GM12801 (cell line): Measurements from ENCODE around the gene ARFGAP3.

Source experiments
- TF ChIP-seq, protein P1 (sequence below): IDR thresholded peaks from one replicate; pipeline ENCODE4 v1.5.1; 2011; ENCODE audit warnings: control low read depth; ENCODE audit not compliant: insufficient read length; ENCODE audit errors: extremely low read depth

The ARFGAP3 gene

DNA sequence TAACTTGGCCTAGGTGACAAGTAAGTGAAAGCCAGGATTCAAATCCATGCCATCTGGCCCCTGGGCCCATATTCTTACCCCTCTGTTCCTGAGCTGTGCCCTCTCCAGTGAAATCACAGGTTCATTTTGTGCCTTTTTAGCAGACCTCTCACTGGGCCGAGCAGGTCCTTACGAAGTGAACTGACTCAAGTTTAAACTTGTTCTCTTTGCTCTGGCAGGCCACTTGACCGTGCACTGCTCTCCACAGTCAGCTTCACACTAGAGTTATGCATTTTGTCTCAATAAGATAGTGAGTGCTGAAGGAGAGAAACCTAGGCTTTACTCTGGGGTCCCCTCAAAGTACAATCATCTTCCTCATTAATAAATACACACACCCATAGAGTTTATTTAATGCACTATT, 40.7 kb downstream of the ARFGAP3 start:
- TF ChIP-seq, protein P1, sequence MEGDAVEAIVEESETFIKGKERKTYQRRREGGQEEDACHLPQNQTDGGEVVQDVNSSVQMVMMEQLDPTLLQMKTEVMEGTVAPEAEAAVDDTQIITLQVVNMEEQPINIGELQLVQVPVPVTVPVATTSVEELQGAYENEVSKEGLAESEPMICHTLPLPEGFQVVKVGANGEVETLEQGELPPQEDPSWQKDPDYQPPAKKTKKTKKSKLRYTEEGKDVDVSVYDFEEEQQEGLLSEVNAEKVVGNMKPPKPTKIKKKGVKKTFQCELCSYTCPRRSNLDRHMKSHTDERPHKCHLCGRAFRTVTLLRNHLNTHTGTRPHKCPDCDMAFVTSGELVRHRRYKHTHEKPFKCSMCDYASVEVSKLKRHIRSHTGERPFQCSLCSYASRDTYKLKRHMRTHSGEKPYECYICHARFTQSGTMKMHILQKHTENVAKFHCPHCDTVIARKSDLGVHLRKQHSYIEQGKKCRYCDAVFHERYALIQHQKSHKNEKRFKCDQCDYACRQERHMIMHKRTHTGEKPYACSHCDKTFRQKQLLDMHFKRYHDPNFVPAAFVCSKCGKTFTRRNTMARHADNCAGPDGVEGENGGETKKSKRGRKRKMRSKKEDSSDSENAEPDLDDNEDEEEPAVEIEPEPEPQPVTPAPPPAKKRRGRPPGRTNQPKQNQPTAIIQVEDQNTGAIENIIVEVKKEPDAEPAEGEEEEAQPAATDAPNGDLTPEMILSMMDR: no peak

DNA sequence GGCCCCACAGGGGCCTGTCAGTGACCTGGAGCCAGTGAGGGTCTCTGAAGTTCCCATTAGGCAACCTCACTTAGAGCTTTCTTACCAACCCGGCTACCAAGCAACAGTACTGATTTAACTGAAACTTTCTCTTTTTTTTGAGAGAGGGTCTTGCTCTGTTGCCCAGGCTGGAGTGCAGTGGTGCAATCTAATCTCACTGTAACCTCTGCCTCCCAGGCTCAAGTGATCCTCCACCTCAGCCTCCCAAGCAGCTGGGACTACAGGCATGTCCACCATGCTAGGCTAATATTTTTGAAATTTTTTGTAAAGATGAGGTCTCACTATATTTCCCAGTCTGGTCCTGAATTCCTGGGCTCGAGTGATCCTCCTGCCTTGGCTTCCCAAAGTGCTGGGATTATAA, 42.5 kb downstream of the ARFGAP3 start:
- TF ChIP-seq, protein P1: no peak

DNA sequence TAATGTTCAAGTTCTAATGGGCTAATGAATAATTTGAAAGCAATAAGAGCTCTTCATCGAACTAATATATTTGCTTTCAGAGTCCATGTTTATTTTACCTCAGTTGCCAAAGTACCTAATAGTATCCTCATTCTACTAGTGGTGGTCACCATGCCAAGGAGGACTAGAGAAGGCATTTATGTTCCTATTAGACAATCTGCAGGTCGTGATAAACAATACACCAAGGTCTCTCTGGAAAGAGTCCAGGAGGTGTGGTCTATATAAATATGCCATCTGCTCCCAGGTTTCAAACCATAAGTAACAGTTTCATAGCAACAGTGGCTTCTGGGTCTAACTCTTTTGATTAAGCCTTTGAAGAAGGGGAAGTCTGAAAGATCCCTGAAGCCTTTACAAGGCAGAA, 42.9 kb downstream of the ARFGAP3 start:
- TF ChIP-seq, protein P1: no peak

DNA sequence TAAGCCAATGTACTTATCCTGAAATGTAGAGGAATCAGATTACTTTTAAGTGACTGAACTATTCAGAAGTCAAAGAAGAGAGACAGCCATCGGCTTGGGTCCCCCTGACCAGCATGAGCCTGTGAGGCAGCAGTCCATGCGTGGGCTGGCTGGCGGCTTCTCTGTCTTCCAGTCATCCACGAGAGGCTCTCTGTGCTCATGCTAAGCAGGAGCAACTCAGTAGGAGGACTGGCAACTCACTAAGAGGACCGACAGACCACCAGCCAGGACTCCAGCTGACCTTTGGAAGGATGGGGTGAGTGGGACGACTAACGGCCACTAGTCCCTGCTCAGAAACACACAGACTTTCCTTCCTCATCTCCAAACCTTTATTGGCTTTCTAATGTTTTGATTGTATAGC, 43.6 kb downstream of the ARFGAP3 start:
- TF ChIP-seq, protein P1: no peak

DNA sequence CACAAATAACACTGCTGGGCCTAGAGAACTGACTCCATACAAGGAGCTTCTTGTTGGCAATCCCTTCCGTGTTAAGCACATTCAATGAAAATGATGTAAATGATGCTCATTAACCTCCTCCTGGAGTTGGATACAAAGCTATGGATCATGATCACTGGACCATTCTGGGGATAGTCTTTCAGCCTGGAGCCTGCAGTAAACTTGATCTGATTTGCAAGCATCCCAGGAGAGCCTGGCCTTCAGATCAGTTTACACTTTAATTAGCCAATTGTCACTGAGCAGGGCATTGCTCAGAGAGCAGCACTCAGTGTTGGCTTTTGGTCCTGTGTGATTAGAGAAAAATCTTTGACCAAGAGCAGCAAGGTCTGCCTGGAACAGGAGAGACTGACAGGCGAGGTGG, 45.6 kb downstream of the ARFGAP3 start:
- TF ChIP-seq, protein P1: no peak

DNA sequence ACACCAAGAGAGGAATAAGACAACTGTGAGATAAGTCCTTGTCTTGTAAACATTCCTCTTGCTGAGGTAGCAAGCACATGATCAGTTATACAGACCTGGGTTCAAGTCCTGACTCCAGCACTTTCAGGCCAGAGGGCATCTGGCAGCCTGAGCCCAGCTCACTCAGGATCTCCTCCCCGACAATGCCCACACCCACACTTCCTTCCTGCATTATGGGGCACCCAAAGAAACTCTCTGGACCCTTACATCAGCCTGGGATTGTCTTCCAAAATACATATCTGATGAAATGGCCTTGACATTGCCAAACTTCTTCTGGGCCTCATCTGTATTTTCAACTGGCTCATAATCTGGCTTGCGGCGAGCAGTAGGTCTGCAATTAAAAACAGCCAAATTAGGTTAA, 48.6 kb downstream of the ARFGAP3 start:
- TF ChIP-seq, protein P1: no peak

DNA sequence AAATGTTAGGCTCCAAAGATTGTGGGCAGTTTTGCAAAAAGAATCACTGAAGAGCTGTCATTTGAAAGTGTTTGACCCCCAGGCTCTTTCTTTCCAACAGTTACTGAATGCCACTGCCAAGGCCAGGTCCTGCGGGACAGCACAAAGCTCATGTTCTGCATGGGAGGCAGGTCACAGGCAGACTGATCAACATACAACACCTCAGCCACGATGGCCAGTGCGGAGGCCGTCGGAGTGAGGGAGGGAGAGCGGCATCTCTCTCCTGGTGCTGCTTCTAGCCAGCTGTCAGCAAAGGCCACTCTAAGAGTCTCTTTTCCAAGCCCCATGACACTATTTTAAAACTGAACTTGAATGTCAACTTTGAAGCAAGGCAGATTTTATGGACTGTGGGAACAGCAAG, 49.9 kb downstream of the ARFGAP3 start:
- TF ChIP-seq, protein P1: no peak
